Epidermal melanocyte (primary cell): ENCODE data around the gene CPT1A.

Source experiments
- DNase-seq: peaks from one replicate; pipeline ENCODE4 v3.0.0; 2011; ENCODE audit warnings: low spot score; ENCODE audit not compliant: insufficient read length

Gene CPT1A

GRCh38 chr11:68798221-68798813 is 43.4 kb downstream of the CPT1A start:
- no peak for DNase-seq

GRCh38 chr11:68796801-68797200 is 44.9 kb downstream of the CPT1A start:
- DNase-seq: no peak

- DNase-seq: no peak
These were observed 49.2 kb downstream of the CPT1A start for GRCh38 chr11:68792400-68792966.

GRCh38 chr11:68784653-68785052 is 57.1 kb downstream of the CPT1A start:
- no peak for DNase-seq

GRCh38 chr11:68783216-68783821 is 58.4 kb downstream of the CPT1A start:
- no peak for DNase-seq

- no peak for DNase-seq
These were observed 59.0 kb downstream of the CPT1A start for GRCh38 chr11:68782711-68783110.

- DNase-seq: peak; percentile 7
These were observed 60.9 kb downstream of the CPT1A start for GRCh38 chr11:68780829-68781228.

GRCh38 chr11:68778205-68778604 is 63.5 kb downstream of the CPT1A start:
- peak; percentile 4 for DNase-seq

- peak; percentile 8 for DNase-seq
These were observed 65.1 kb downstream of the CPT1A start for GRCh38 chr11:68776442-68777235.

GRCh38 chr11:68775951-68776388 is 65.7 kb downstream of the CPT1A start:
- no peak for DNase-seq

- no peak for DNase-seq
These were observed 67.5 kb downstream of the CPT1A start for GRCh38 chr11:68774194-68774585.

- DNase-seq: no peak
These were observed 68.1 kb downstream of the CPT1A start for GRCh38 chr11:68773521-68774193.

GRCh38 chr11:68772936-68773335 is 68.8 kb downstream of the CPT1A start:
- no peak for DNase-seq

GRCh38 chr11:68770781-68771180 is 70.9 kb downstream of the CPT1A start:
- no peak for DNase-seq

GRCh38 chr11:68767672-68768071 is 74.0 kb downstream of the CPT1A start:
- no peak for DNase-seq

GRCh38 chr11:68766786-68767185 is 74.9 kb downstream of the CPT1A start:
- no peak for DNase-seq

- no peak for DNase-seq
These were observed 77.0 kb downstream of the CPT1A start for GRCh38 chr11:68764746-68765145.

GRCh38 chr11:68763926-68764657 is 77.6 kb downstream of the CPT1A start:
- DNase-seq: no peak

- DNase-seq: no peak
These were observed 78.5 kb downstream of the CPT1A start for GRCh38 chr11:68763181-68763721.

GRCh38 chr11:68762481-68762880 is 79.2 kb downstream of the CPT1A start:
- DNase-seq: no peak

- DNase-seq: no peak
These were observed 79.9 kb downstream of the CPT1A start for GRCh38 chr11:68761801-68762200.
